GM20431 (cell line): Measurements from ENCODE around the gene SLC38A4.

Experiments
- in situ Hi-C: fragments of 300-500 bp; cut with MseI, MboI; formaldehyde crosslinking; loops from one replicate; pipeline ENCODE4 v1.15.0; 2020; ENCODE audit warnings: low sequenced_read_pairs; ENCODE audit not compliant: unreplicated experiment

Gene SLC38A4

DNA sequence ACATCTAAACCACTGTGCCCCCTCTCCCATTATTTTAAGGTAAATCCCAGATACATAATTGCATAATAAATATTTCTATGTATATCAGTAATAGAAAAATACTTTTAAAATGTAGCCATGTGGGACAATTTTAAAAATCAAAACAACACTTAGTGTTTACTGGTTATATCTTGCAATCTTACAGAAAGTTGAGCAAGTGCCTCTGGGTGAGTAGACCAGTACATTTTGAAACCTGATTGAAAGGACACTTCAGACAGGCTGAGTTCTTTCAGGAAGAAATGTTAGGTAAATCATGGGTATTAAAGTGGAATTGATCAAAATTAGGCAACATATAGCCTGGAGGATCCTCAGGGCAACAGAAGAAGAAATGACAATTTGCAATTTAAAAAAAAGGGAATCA, 7.2 kb downstream of the SLC38A4 start:
- in situ Hi-C loops: no loop called here

DNA sequence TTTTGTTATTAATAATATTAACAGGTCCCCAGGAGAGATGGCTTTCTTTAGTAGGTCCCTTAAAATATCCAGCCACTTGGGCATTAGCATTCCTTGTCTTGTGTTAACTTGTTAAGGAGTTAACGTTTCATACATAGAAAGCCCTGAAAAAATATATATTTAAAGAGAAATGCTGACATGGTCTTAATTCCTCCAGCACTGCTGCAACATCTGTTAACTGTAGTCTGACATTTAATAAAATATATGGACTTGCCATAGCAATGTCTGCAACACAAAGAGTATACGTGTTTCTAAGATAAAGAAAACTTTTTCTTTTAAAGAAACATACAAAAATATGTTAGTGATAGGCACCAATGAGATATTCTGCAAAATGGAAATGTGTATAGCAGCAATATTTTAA, 10.0 kb downstream of the SLC38A4 start:
- in situ Hi-C loops: no loop called here

DNA sequence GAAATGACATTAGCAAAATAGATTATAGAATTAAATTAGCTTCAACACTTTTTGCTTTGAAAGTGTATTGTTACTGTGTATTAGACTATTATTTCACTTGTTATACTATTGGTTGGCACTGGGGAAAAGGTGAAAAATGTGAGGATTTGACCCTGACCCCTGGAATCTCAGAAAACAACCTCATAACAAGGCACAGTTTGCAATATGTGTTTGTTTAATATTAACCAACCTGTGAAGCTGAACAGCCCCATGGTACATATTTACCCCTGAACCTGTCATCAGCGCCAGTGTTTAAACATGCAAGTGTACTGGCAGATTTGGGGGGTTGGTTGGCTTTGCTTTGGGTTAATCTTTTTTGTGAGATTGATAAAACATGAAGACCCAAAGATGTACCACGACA, 11.7 kb downstream of the SLC38A4 start:
- in situ Hi-C loops: no loop called here

DNA sequence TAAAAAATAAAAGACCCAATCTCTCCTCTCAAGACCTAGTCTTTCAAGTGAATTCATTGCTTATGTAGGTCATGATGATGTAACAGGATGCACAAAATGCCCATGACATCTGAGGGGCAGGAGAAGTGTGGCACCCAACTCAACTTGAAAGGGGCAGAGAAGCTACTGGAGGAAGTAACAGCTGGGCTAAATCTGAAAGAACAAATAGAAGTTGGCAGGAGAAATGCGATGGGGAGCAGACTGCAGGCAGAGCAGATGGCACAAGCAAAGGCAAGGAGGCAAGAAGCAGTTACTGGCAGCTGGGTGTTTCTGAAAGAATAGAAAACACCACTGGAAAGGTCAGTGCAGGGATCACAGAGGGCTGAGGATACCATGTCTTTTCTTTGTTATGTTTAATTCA, 14.6 kb downstream of the SLC38A4 start:
- in situ Hi-C loops: no loop called here

DNA sequence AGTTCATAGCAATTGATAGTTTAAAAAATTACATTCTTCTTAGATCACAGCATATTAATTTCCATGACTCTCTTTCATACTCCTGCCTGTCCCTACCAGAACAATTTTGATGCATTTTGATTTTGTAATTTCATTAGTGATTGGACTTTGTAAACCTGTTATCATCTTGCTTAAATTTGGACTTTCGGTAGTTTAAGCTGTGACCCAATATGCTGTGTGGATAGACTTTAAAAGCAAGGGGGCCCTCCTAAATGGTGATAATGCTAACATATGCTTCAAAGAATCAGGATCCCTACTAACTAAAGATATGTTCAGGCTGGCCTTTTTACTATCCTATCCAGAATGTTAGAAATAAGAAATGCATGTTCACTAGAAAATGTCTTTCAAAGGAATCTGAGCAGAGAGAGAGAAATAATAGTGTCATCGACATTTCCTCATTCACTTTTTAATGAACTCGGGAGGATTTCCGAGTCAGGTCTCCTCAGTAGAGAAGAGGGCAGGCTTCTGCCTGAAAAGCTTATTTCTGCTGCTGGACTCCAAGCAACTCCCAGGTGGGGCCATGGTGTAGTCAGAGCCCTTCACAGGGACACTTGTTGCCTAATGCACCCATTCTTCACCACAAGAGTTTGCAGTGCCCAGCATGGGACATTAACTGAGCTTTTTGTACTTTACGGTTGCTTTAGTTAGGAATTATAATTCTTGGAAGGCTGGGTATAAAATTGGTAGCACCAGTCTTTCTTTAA, 16.7 kb downstream of the SLC38A4 start:
- in situ Hi-C loops: no loop called here

DNA sequence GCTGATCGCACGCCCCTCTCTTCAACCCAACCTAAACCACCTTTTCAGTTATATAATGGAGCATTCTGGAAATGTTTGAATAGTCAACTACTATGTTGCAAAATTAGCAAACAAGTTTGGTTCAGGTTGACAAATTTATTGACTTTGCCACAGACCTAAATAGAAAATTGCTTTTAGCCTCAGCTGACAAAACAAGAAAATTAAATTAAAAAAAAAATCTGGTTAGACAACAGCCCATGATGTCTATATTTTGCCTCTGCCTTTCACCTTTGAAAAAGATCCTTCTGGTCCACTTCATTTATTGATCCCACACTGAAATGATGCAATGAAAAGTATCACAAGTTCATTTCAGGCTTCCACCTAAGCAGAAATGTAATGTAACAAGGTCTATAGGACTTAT, 17.5 kb downstream of the SLC38A4 start:
- in situ Hi-C loops: no loop called here

DNA sequence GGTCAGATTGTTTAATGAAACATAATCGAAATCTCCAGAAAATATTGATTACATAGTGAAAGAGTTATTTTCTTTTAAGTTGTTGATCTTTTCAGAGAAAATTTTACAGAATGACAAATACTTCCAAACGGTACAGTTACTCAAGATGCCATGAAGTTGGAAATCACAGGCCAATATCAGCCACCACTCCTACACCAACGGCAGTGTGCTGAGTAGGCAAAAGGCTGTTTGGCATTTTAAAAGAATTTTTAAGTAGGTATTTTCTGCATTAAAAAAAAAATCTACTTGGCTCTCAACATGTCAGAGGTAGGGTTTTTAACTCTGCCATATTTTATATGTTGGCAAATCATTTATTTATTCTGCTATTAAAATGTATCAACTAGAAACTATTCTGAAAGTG, 21.7 kb downstream of the SLC38A4 start:
- in situ Hi-C loops: no loop called here

DNA sequence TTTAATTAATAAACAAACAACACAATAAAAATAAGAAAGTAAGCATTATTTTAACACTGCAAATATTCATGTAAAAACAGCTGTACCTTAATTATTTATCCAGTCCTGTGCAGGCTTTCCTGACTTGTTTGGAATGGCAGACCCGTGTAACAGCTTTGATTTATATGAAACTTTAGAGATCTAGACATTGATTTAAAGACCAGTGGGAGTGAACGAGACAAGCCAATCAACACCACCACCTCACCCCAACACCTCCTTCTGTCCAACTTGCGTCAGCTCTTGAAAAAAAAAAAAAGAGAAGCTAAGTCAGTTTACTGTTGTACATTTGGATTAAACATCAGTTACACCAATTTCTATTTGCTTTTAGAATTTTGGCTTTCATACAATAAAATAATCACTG, 22.3 kb downstream of the SLC38A4 start:
- in situ Hi-C loops: no loop called here

DNA sequence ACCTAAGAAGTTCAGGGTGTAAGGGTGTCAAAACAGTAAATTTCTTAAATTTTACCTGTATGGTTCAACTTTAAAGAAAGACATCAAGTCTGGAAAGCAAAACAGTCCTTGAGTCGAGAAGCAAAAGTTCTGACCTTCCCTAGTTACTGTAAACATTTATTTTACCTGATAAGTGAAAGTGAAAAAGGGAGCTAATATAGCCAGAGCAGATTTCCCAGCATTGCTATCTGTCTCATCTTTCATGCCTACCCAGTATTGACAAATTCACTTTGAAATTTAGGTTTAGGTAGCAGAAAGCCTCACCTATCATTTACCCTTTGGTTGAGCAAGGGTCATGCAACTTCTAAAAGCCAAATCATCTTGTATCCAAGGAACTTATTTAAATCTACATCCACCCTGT, 24.5 kb downstream of the SLC38A4 start:
- in situ Hi-C loops: no loop called here

DNA sequence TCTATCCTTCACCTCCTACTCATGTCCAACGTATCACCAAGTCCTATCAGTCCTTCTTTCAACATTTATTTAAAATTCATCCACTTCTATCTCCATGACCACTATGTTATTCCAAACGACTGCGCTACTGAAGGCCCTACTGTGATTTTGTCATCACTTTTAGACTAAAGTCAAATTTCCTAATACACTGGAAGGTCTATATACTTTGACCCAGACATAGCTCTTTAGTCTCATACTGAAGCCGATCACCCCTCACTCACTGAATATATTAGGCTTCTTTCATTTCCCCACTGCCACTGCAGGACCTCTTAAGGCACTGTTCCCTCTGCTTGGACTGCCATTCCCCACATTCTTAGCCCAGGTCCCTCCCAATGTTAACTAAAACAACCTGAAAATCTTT, 25.6 kb downstream of the SLC38A4 start:
- in situ Hi-C loops: no loop called here

DNA sequence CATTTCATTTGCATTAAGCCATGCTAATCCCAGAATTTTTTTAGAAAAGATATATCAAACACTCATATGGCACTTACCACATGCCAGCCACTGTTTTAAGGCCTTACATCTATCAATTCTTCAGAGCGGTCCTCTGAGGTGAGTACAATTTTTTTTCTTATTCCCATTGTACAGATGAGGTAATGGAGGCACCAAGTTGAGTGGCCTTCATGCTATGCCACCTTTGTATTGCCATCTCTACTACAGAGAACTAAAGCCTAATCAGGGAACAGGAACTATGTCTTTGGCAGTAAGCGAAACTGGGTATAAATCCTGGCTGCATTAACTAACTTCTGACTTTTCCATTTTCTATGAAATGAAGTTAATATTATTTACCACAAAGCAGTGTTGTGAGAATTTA, 27.1 kb downstream of the SLC38A4 start:
- in situ Hi-C loops: no loop called here

DNA sequence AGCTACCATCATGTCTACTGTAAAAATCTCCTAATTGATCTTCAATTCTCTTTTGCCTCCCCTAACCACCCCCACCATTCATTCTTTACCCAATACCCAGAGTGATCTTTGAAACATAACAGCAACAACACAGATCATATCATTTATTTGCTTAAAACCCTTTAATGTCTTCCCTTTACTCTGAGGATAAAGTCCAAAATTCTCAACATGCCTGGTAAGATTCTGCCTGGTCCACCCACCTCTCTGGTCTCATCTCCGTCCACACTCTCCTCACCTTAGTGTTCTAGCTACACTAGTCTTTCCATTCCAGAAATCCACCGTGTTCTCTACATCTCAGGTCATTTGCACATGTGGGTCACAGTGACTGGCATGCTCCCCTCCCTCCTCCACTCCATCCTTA, 27.7 kb downstream of the SLC38A4 start:
- in situ Hi-C loops: no loop called here

DNA sequence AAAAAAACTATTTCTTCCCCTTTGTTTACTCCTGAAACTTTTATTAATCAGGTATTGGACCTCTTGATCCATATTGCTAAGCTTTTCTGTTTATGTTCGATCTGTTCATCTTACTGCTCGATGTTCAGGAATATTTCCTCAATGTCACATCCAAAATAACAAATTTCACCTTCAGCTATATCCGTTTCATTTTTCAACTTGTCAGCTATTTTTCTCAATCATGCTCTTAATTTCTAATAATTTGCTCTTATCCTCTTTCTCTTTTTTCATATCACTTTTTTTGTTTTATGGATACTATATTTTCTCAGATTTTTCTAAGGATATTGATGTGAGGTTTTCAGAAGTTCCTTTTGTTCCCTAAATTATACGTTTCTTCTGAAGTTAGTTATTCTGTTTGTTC, 29.8 kb downstream of the SLC38A4 start:
- in situ Hi-C loops: no loop called here

DNA sequence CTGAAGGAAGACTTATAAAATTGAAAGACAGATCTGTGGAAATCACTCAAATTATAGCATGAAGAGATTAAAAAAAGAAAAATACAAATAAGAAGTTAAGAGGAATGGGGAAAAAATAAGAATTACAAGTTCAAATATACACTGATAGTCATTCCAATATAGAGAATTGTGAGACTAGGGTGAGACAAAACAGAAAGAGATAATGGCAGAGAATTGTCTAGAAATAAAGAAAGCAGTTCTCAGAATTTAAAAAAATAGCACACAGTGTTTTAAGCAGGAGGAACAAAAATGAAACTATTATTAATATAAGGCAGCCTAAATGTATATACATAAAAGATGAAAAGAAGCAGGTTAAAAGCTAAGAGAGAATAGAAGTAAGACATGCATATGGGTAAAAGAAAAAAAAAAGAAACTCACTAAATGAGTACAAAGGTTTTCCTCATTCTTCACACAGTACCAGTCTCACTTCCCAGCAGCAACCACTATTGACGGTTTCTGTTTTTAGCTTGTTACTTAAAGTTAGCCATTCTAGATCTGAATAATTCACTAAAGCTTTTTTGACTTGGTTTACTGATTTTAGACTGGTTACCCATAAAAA, 31.1 kb downstream of the SLC38A4 start:
- in situ Hi-C loops: no loop called here

DNA sequence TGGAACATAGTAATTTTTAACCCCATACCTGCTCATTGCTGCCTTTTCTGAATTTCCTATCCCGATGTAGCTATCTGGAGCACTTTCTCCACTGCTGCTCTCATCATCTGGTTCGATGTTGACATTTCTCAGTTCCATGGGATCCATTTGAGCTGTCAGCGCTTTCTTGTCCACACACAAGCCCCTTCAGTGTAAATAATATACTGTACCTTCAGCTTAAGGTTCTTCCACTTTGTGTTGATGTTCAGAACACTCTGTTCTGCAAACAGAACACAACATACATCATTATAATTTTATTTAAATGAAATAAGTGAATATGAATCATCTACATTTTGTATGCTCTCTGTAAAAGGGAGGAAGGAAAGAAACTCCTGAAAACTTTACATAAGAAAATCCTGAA, 32.9 kb downstream of the SLC38A4 start:
- in situ Hi-C loops: no loop called here

DNA sequence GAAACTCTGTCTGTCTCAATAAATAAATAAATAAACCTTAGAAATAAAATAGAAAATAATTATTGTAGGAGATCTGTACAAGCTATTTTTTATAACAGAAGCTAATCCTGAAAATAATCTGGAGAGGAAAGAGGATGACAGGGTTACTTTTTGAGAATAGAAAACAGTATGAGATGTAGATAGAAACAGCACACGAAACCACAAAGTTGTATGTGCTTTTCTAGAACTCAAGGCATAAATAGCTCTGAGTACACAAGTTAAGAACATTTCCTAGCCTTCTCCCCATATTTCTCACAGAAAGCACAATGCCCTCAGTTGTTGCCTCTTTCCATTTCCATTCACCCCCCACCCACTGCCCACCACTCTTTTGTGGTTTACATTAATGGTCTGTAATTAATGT, 35.7 kb downstream of the SLC38A4 start:
- in situ Hi-C loops: no loop called here

DNA sequence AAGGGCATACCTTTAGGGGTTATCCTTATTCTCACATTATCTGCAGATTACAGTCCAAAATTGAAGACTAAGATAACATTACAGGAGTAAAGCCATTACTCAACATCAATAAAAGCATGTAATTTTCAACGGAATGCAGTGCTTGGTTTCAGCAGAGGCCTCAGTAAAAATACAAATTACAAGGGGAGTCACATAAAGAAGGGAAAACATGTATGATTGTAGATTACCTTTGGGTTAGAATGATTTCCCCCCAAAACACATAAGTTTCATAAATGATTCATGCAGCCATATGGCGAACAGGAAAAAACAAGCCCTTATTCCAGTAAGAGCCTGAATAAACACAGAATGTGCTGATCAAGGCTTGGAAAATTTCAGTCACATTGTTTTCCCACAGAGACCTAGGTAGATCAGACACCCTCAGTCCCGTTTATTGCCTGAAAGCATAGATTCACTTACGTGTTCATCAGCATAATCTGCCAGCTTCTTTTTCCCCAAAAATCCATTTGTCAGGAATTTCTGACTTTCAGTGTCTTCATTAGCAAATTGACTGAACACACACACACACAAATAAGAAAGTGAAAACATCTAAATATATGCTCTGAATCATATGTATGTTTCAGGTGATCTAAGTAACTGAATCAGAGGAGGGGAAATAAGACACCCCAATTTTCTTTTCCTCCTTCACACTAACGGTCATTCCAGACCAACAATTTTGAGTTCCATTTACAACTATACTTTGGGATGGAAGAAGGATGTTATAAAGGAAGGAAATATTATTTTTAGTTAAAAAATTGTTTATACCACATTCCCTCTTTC, 37.5 kb downstream of the SLC38A4 start:
- in situ Hi-C loops: no loop called here

DNA sequence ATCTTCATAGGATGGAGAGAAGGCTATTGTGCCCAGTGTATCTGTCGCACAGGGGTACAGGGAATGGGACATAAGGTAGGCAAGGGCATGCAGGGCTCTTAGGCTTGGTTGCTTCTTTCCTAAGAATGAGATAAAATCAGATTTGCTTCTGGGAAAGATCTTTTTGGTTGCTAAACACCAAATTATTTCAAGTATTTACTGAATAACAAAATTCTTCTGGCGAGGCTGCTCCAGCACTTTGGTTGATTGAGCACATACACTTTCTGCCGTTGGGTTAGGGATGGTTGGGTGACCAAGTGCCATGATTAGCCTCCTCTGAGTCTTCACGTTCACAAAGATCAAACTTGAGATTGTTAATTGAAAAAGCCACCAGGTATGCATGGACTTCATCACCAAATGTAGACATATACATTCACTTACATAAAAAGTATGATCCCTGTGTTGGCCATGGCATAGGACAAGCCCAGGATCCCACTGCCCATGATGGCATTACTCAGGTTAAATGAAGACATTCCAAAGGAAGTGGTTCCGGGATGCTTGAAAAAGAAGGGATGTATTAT, 38.2 kb downstream of the SLC38A4 start:
- in situ Hi-C loops: no loop called here

DNA sequence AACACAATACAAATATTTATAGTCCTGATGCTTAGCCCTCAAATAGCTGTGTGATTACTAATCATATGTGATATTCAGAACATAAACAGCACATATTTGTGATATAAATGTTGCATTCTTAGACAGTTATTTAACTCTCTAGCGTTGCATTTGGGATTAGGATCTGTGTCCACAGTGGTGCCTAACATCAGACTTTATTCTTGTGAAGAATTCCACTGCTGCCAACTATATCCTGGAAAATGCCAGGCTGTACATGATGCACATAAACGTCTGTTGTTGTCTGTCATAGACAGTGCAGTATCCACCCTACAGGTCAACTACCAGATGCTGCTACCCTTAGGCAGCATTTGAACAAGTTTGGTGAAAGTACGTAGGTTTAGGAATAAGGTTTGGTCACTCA, 39.0 kb downstream of the SLC38A4 start:
- in situ Hi-C loops: no loop called here

DNA sequence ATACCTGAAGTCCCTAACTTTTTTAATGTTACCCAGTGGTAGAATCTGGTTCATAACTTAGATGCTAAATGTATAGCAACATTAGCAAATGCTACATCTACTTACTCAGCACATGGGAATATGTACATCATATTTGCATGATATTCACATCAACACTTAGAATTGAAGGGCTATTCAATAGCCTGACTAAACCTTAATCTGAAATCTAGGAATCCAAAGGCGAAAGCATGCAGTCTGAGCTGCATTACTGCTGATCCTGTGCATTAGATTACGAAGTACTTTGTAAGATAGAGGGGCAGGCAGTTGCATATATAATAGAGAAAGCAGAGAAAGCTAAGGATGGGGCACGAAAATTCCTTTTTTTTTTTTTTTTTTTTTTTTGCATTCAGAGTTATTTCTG, 40.4 kb downstream of the SLC38A4 start:
- in situ Hi-C loops: no loop called here

DNA sequence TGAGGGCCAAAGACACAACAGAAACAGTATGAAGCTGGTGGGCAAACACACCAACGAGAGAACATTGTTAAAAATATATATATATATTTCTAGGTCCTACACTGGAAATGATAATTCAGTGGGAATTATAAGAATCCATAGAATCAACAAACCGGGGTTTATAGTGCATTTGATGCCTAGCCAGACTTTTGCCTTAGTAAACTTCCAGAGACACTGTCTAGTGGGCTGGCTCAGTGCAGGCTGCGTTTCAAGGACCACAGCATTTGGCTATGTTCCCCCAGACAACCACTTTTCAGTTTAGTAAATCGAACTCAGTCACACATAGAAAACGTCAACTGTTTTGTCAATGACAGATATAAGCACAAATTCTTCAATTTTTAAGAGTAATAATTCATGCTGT, 41.9 kb downstream of the SLC38A4 start:
- in situ Hi-C loops: no loop called here
